ENCODE results near the gene CUX1. TPM values are rescaled to one million over a fixed set of nuclear protein-coding genes. Genes with fewer than 3 reads are reported as not detected.
"Not testable (repeated sequence)": the region's sequence is repeated elsewhere in the genome, so short reads cannot be mapped to it uniquely, and the experiment has no call there.

Gene CUX1
- total RNA-seq, 2 experiments from 2014 or later: 35.6 to 38.0 TPM

- CTCF ChIA-PET: no interaction called here
- H3K27ac ChIP-seq (ENCODE audit: low read depth in 1 of 2, low read length in 2 of 2): no peak overlapping the region
- no peaks in the 10 kb centered on the region for H3K4me1 Mint-ChIP-seq (ENCODE audit: low read depth)
- no peaks in the 10 kb centered on the region for H3K9me3 ChIP-seq (ENCODE audit: control insufficient read depth in 1 of 2, insufficient read depth in 1 of 2, low read length in 2 of 2)
- POLR2A ChIA-PET: no interaction called here
- ATAC-seq (ENCODE audit: poor library complexity): no peak
- no peaks in the 10 kb centered on the region for H3K27me3 ChIP-seq (ENCODE audit: control insufficient read depth in 1 of 2, insufficient read depth in 2 of 2, low read length in 2 of 2)
- no peaks in the 10 kb centered on the region for H3K9me3 Mint-ChIP-seq
- intact Hi-C loops (cut with DNase I, micrococcal nuclease): no loop called here
- no peak overlapping the region for H3K27ac Mint-ChIP-seq
- DNase-seq: no peak
- no peak overlapping the region for H3K4me3 Mint-ChIP-seq
- H3K4me3 ChIP-seq (ENCODE audit: low read length): no peak overlapping the region
- no peak for TF ChIP-seq CTCF (IDR thresholded peaks at IDR 0.05)
- H3K36me3 Mint-ChIP-seq (ENCODE audit: low read depth): peaks cover 17% of the 10 kb centered on the region
- no peaks in the 10 kb centered on the region for H3K27me3 Mint-ChIP-seq
- no peaks in the 10 kb centered on the region for H3K4me1 ChIP-seq (ENCODE audit: insufficient read depth, low read length)
- H3K36me3 ChIP-seq (ENCODE audit: insufficient read depth, low read length): peaks cover 13% of the 10 kb centered on the region
Observed at GRCh38 chr7:102225025-102225424, 407.6 kb downstream of the CUX1 start.

GRCh38 chr7:102227371-102227770, 409.9 kb downstream of the CUX1 start:
- TF ChIP-seq CTCF (IDR thresholded peaks at IDR 0.05): no peak
- H3K36me3 Mint-ChIP-seq (ENCODE audit: low read depth): peaks cover 23% of the 10 kb centered on the region
- DNase-seq (no peak), ATAC-seq (ENCODE audit: poor library complexity) (no peak)
- Histone ChIP-seq H3K27me3 (ENCODE audit: control insufficient read depth in 1 of 2, insufficient read depth in 2 of 2, low read length in 2 of 2) (no peaks in the 10 kb centered on the region), H3K4me3 (ENCODE audit: low read length) (no peak overlapping the region), H3K27ac (ENCODE audit: low read depth in 1 of 2, low read length in 2 of 2) (no peak overlapping the region), H3K4me1 (ENCODE audit: insufficient read depth, low read length) (no peaks in the 10 kb centered on the region), H3K9me3 (ENCODE audit: control insufficient read depth in 1 of 2, insufficient read depth in 1 of 2, low read length in 2 of 2) (no peaks in the 10 kb centered on the region), H3K36me3 (ENCODE audit: insufficient read depth, low read length) (peaks cover 13% of the 10 kb centered on the region)
- ChIA-PET CTCF (no interaction called here), POLR2A (no interaction called here)
- H3K4me3 Mint-ChIP-seq: no peak overlapping the region
- H3K27me3 Mint-ChIP-seq: no peaks in the 10 kb centered on the region
- intact Hi-C loops (cut with DNase I, micrococcal nuclease): no loop called here
- H3K4me1 Mint-ChIP-seq (ENCODE audit: low read depth): no peaks in the 10 kb centered on the region
- no peak overlapping the region for H3K27ac Mint-ChIP-seq
- no peaks in the 10 kb centered on the region for H3K9me3 Mint-ChIP-seq

- ChIA-PET POLR2A (no interaction called here), CTCF (no interaction called here)
- Histone ChIP-seq H3K4me3 (ENCODE audit: low read length) (no peak overlapping the region), H3K9me3 (ENCODE audit: control insufficient read depth in 1 of 2, insufficient read depth in 1 of 2, low read length in 2 of 2) (no peaks in the 10 kb centered on the region), H3K4me1 (ENCODE audit: insufficient read depth, low read length) (no peaks in the 10 kb centered on the region), H3K27ac (ENCODE audit: low read depth in 1 of 2, low read length in 2 of 2) (no peak overlapping the region), H3K36me3 (ENCODE audit: insufficient read depth, low read length) (peaks cover 14% of the 10 kb centered on the region), H3K27me3 (ENCODE audit: control insufficient read depth in 1 of 2, insufficient read depth in 2 of 2, low read length in 2 of 2) (no peaks in the 10 kb centered on the region)
- Mint-ChIP-seq H3K4me1 (ENCODE audit: low read depth) (no peaks in the 10 kb centered on the region), H3K9me3 (no peaks in the 10 kb centered on the region), H3K27me3 (no peaks in the 10 kb centered on the region), H3K27ac (no peak overlapping the region), H3K36me3 (ENCODE audit: low read depth) (peaks cover 33% of the 10 kb centered on the region), H3K4me3 (no peak overlapping the region)
- TF ChIP-seq CTCF (IDR thresholded peaks at IDR 0.05): no peak
- intact Hi-C loops (cut with DNase I, micrococcal nuclease): no loop called here
- DNase-seq (no peak), ATAC-seq (ENCODE audit: poor library complexity) (no peak)
Observed at GRCh38 chr7:102228935-102229334, 411.5 kb downstream of the CUX1 start.

- DNase-seq; H3K9me3 ChIP-seq (ENCODE audit: control insufficient read depth in 1 of 2, insufficient read depth in 1 of 2, low read length in 2 of 2); H3K27me3 Mint-ChIP-seq: not testable (repeated sequence)
Observed at GRCh38 chr7:102230162-102230561, 412.7 kb downstream of the CUX1 start.

More at GRCh38 chr7:102230162-102230561, 412.7 kb downstream of the CUX1 start:
- peaks cover 19% of the 10 kb centered on the region for H3K36me3 ChIP-seq (ENCODE audit: insufficient read depth, low read length)
- ATAC-seq (ENCODE audit: poor library complexity); H3K27ac ChIP-seq (ENCODE audit: low read depth in 1 of 2, low read length in 2 of 2); H3K4me3 ChIP-seq (ENCODE audit: low read length); H3K27me3 ChIP-seq (ENCODE audit: control insufficient read depth in 1 of 2, insufficient read depth in 2 of 2, low read length in 2 of 2); intact Hi-C loops (cut with DNase I, micrococcal nuclease); POLR2A ChIA-PET; H3K9me3 Mint-ChIP-seq; H3K27ac Mint-ChIP-seq; H3K4me1 Mint-ChIP-seq (ENCODE audit: low read depth); H3K4me3 Mint-ChIP-seq; CTCF ChIA-PET; H3K4me1 ChIP-seq (ENCODE audit: insufficient read depth, low read length): not testable (repeated sequence)
- peaks cover 43% of the 10 kb centered on the region for H3K36me3 Mint-ChIP-seq (ENCODE audit: low read depth)
